ENCODE results near the gene SRRT.
"Not testable (repeated sequence)": the region's sequence is repeated elsewhere in the genome, so short reads cannot be mapped to it uniquely, and the experiment has no call there.

SRRT gene

DNA sequence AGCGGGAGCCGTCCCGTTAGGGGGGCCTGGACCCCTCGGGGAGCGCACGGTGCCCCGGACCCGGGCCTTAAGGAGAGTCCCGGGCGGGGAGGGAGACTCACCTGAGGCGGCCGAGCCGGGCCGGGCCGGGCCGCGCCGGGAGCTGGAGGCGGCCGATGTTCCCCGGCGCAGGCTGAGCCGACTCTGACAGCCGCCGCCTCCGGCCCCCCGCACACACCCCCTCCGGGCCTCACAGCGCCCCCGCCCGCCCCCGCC is 20.7 kb downstream of the SRRT start, which contains the start of gene ACHE:
ACHE (minus strand) TSS at position 188 of the 255 bp plus-strand sequence. CDS start 1,656 bp downstream, outside the sequence.
- DNase-seq: no peak

GRCh38 chr7:100895956-100896731 is 21.2 kb downstream of the SRRT start:
- DNase-seq: peak; percentile 66

DNA sequence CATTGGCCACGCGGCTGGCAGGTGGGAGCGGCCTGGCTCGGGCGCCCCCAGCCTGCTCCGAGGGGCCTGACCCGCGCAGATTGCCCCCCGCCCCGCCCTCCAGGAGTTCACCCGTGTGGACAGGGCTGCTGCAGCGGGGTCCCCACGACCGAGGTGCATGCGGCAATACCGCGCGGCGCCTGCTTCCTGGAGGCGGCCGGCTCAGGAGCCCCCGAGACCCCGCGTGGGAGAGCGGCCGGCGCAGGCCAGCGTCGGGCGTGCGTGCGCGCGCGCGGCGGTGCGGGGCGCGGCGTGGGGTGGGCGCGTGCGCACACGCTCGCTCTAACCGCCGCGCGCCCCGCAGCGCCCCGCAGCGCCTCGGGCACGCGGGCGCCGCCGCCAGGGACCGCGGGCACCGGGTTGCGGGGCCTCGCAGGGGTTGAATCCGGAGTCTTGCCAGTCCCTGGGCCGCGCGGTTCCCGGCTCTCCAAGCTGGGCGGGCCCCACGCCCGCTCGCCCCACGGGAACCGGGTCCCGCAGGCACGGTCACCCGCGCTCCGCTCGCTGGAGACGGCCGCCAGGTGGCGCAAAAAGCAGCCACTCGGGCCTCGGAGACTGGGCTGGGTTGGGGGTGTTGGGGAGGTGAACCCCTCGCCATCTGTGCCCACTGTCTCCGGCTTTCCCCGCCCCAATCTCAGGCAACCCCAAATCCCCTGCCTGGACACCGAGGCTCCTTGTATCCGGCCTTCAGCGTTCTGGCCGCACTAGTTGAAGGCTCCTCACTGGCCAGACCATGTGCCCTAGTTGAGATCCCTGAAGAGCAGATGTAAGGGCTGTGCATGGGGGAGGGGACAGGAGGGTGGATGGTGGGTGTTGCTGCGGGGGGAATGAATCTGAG is 22.1 kb downstream of the SRRT start:
- DNase-seq: peak; percentile 62

DNA sequence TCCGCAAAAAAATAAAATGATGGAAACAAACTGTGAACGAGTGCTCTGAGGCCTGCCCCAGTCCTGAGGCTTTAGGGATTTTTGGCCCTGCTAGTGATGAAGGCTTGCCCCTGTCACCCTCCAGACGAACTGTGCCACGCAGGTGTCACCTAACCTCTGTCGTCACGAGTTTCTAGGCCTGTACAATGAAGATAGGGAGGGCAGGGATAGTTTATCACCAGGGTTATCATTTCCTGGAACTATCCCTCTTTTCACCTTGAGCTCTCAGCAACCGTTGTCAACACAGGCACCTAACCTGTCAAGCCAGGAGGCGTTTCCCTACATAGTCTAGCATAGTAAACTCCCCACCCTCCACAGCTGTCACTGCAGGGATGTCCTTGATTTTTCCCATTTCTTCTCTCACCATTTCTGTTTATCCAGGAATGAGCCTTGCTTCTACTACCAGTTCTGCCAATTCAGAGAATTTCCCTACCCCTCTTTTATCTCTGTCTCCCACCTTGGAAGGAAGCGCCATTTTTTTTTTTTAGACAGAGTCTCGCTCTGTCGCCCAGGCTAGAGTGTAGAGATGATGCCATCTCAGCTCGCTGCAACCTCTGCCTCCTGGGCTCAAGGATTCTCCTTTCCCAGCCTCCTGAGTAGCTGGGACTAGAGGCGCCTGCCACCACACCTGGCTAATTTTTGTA is 23.0 kb downstream of the SRRT start:
- peak; percentile 51 for DNase-seq

DNA sequence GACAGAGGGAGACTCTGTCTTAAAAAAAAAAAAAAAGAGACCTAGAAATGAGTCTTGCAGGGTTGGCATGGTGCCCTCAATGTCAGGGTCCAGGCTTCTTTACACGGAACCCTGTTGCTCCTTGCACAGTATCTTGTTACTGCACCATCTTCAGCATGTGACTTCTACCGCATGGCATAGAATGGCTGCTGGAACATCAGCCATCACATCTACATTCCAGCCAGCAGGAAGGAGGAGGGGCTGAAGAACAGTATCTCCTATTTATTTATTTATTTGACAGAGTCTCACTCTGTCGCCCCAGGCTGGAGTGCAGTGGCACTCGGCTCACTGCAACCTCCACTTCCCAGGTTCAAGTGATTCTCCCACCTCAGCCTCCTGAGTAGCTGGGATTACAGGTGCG is 24.5 kb downstream of the SRRT start:
- no peak for DNase-seq

DNA sequence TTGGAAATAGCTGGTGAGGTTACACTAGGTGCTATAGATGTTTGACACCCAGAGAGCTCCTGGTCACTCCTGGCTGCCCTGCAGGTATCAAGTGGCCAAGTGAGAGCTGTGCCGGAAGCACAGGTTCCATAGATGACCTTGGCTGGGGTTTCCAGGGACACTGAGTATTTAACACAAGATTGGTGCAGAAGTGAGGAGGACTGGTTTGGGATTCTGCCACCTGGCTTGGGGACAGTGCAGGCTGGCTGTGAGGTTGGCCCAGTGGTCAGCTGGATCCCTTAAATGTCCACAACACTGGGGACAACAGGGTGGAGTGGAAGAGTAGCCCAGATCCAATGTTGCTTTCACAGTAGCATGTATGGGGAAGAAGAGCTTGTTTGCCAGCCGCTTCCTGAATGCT is 26.1 kb downstream of the SRRT start:
- no peak for DNase-seq

DNA sequence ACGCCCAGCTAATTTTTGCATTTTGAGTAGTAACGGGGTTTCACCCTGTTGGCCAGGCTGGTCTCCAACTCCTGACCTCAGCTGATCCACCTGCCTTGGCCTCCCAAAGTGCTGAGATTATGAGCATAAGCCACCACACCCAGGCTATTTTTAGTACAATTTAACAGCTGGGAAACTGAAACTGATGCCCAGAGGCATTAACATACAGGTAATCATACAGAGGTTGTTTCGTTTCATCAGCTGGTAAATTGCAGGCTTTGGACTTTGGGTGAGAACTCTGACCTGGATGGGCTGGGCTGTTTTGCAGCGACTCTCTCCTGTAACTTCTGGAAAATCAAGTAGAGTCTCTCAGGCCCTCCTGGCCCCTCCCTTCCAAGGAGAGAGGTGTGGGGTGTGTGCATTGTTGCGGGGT is 27.0 kb downstream of the SRRT start:
- no peak for DNase-seq

DNA sequence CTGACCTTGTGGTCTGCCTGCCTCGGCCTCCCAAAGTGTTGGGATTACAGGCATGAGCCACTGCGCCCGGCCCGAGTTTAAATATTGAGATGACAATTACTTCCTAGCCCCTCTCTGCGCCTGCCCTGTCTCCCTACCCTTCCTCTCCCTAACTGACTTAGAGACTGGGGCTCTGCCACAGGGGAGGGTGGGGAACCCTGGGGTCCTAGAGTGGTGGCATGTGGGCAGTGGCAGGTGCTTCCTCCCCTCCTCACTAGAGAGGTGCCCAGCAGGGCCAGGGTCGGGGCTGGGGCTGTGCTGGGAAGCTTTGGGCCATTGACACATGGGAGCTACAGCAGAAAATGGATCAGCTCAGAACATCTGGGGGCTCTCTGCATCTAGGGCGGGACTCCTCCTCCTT is 27.7 kb downstream of the SRRT start:
- no peak for DNase-seq

DNA sequence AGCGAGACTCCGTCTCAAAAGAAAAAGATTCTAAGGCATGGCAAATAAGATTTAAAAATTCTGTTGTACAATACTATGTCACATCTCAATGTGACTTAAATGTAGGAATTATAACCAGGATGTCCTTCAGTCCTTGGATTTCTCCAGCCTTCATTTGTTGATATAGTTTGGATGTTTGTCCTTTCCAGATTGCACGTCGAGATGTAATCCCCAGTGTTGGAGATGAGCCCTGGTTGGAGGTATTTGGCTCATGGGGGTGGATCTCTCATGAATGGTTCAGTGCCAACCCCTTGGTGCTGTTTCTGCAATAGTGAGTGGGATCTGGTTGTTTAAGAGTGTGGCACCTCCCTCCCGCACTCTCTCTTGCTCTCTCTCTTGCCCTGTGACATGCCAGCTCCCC is 33.6 kb downstream of the SRRT start:
- DNase-seq: no peak

DNA sequence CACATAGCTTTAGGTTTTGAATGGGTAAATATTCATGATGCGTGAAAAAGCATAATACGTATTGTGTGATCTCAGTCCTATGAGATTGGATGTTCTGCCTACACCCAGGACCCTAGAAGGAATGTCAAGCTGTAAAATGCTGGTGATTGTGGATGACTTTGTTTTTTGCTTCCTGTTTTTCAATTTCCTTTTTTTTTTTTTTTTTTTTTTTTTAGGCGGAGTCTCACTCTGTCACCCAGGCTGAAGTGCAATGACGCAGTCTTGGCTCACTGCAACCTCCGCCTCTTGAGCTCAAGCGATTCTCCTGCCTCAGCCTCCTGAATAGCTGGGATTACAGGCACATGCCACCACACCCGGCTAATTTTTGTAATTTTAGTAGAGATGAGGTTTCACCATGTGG is 35.5 kb downstream of the SRRT start:
- not testable (repeated sequence) for DNase-seq

DNA sequence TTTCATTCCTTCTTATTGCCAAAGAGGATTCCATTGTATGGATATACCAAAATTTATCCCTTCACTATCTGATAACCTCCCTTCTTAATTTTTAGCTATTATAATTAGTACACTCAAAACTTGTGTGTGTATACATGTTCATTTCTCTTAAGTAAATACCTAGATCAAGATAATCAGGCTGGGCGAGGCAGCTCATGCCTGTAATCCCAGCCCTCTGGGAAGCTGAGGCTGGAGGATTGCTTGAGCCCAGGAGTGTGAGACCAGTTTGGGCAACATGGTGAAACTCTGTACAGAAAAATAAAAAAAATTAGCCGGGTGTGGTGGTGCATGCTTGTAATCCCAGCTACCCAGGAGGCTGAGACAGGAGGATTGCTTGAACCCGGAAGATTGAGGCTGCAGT is 36.6 kb downstream of the SRRT start:
- DNase-seq: no peak

DNA sequence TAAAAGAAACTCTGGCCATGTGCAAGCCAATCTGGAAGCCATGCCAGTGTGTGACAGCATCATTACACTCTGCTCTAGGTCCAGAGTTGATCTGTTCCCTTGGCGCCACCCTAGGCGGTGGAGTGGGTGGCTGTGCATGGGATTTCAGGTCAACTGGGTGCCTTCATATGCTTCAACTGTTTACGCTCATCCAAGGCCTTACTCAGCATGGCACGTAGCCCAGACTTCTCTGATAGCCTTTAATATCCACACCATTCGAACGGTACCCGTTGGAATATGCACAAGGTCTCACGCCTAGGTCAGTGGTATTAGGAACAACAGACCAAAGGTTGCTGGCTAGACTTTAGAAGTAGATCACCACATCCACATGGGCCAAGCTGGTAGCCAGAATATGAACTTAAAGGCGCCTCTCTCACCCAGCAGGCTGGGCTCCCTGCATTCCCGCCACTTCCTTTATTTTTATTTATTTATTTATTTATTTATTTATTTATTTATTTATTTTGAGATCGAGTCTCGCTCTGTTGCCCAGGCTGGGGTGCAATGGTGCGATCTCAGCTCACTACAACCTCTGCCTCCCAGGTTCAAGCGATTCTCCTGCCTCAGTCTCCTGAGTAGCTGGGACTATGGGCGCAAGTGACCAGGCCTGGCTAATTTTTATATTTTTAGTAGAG is 39.4 kb downstream of the SRRT start:
- no peak for DNase-seq

- no peak for DNase-seq
Measured at GRCh38 chr7:100914879-100915447, 40.1 kb downstream of the SRRT start.

GRCh38 chr7:100919335-100919734 is 44.4 kb downstream of the SRRT start:
- not testable (repeated sequence) for DNase-seq

- DNase-seq: not testable (repeated sequence)
Measured at GRCh38 chr7:100919779-100920437, 45.0 kb downstream of the SRRT start.

- DNase-seq: no peak
Measured at GRCh38 chr7:100921039-100921438, 46.1 kb downstream of the SRRT start.

DNA sequence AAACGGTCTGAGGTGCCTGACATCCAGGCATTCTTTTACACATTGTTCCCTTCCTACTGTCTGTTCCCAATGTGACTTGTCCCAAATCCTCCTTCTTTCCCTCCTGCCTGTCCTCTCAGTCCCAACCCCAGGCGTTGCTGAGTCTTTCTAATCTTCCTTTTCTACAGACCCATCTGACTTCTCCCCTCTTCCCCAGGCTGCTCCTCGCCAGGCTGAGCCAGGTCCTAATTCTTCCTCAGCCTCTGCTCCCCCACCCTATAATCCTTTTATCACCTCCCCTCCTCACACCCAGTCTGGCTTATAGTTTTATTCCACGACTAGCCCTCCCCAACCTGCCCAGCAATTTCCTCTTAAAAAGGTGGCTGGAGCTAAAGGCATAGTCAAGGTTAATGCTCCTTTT is 48.7 kb downstream of the SRRT start:
- not testable (repeated sequence) for DNase-seq

GRCh38 chr7:100929808-100930174 is 54.9 kb downstream of the SRRT start:
- DNase-seq: no peak

DNA sequence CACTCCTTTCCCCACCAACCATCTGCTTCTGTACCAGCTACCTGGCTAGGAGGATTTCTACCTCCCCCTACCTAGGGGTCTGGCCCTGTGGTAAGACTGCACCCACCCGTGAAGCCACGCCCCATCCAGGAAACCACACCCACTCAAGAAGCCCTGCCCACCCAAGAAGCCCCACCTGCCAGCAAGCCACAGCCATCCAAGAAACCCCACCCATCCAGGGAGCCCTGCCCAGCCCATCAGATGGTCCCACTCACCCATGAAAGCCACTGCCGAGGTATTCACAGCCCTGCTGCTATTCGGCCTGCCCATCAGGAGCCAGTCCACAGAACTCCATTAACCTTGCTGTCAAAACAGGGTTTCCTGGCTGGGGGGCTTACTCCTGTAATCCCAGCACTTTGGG is 58.8 kb downstream of the SRRT start:
- peak; percentile 15 for DNase-seq

- DNase-seq: not testable (repeated sequence)
Measured at GRCh38 chr7:100935381-100935780, 60.5 kb downstream of the SRRT start.

DNA sequence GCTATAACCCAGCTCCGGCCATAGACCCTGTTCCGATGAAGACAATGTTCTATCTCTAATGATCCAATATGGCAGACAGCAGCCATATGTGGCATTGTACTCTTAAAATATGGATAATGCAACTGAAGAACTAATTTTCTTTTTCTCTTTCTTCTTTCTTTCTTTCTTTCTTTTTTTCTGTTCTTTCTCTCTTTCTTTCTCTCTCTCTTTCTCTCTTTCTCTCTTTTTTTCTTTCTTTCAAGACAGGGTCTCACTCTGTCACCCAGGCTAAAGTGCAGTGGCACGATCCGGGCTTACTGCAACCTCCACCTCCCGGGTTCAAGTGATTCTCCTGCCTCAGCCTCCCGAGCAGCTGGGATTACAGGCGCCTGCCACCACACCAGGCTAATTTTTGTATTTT is 61.3 kb downstream of the SRRT start:
- not testable (repeated sequence) for DNase-seq

Data from hematopoietic multipotent progenitor cell treated with erythropoietin and hydrocortisone succinate and interleukin-3 and kit ligand, for 6 days (in vitro differentiated cells).